Measurements from ENCODE around the gene VILL. TPM values are rescaled to one million over a fixed set of nuclear protein-coding genes. Genes with fewer than 3 reads are reported as not detected.

Gene VILL
- total RNA-seq (2014; rRNA removed; shearing (Covaris generic)) = 1.1 and 1.7 TPM in 2 replicates
- 4.4 and 13.0 TPM in 2 replicates for polyA plus RNA-seq (2014; cell fraction: nucleus; rRNA removed)

- no peak for DNase-seq (ENCODE audit: extremely low read depth, low read depth)
Measured at GRCh38 chr3:37990527-37990926, at the start of gene VILL. Gene VILL, plus strand, starts transcription at chr3:37990786. Its CDS starts 2,887 bp downstream, at chr3:37993673.

GRCh38 chr3:37941608-37942508 is 48.7 kb upstream of the VILL start:
- DNase-seq (ENCODE audit: extremely low read depth, low read depth) = no peak

GRCh38 chr3:37942646-37943045 is 47.9 kb upstream of the VILL start:
- DNase-seq (ENCODE audit: extremely low read depth, low read depth) = no peak

GRCh38 chr3:37943126-37943525 is 47.5 kb upstream of the VILL start:
- no peak for DNase-seq (ENCODE audit: extremely low read depth, low read depth)

GRCh38 chr3:37943631-37944314 is 46.8 kb upstream of the VILL start:
- DNase-seq (ENCODE audit: extremely low read depth, low read depth) = no peak

GRCh38 chr3:37944391-37944842 is 46.2 kb upstream of the VILL start:
- DNase-seq (ENCODE audit: extremely low read depth, low read depth) = no peak

GRCh38 chr3:37945156-37945806 is 45.3 kb upstream of the VILL start:
- no peak for DNase-seq (ENCODE audit: extremely low read depth, low read depth)

- DNase-seq (ENCODE audit: extremely low read depth, low read depth) = no peak
Measured at GRCh38 chr3:37945807-37946530, 44.6 kb upstream of the VILL start.

GRCh38 chr3:37946531-37946889 is 44.1 kb upstream of the VILL start:
- DNase-seq (ENCODE audit: extremely low read depth, low read depth) = no peak

- no peak for DNase-seq (ENCODE audit: extremely low read depth, low read depth)
Measured at GRCh38 chr3:37949866-37950265, 40.7 kb upstream of the VILL start.

- DNase-seq (ENCODE audit: extremely low read depth, low read depth) = no peak
Measured at GRCh38 chr3:37952564-37952963, 38.0 kb upstream of the VILL start.

GRCh38 chr3:37953226-37953625 is 37.4 kb upstream of the VILL start:
- no peak for DNase-seq (ENCODE audit: extremely low read depth, low read depth)

GRCh38 chr3:37953707-37954394 is 36.7 kb upstream of the VILL start:
- no peak for DNase-seq (ENCODE audit: extremely low read depth, low read depth)

GRCh38 chr3:37954881-37955280 is 35.7 kb upstream of the VILL start:
- no peak for DNase-seq (ENCODE audit: extremely low read depth, low read depth)

GRCh38 chr3:37955918-37956707 is 34.5 kb upstream of the VILL start:
- DNase-seq (ENCODE audit: extremely low read depth, low read depth) = no peak

- DNase-seq (ENCODE audit: extremely low read depth, low read depth) = no peak
Measured at GRCh38 chr3:37956723-37957538, 33.7 kb upstream of the VILL start.

GRCh38 chr3:37957539-37957936 is 33.0 kb upstream of the VILL start:
- DNase-seq (ENCODE audit: extremely low read depth, low read depth) = no peak

Data from NCI-H460 (cell line).